GM19025 (cell line): ENCODE results near the gene SLIT1.
"Not testable (repeated sequence)": the region's sequence is repeated elsewhere in the genome, so short reads cannot be mapped to it uniquely, and the experiment has no call there.

Source experiments
- ATAC-seq: cut with Tn5 transposase; IDR thresholded peaks from one replicate; pipeline ENCODE4 v1.9.1; 2021; ENCODE audit warnings: mild to moderate bottlenecking, low read depth, moderate library complexity; ENCODE audit not compliant: unreplicated experiment

The SLIT1 gene

GRCh38 chr10:97090035-97090434 lies 95.7 kb downstream of the SLIT1 start:
- no peak for ATAC-seq

DNA sequence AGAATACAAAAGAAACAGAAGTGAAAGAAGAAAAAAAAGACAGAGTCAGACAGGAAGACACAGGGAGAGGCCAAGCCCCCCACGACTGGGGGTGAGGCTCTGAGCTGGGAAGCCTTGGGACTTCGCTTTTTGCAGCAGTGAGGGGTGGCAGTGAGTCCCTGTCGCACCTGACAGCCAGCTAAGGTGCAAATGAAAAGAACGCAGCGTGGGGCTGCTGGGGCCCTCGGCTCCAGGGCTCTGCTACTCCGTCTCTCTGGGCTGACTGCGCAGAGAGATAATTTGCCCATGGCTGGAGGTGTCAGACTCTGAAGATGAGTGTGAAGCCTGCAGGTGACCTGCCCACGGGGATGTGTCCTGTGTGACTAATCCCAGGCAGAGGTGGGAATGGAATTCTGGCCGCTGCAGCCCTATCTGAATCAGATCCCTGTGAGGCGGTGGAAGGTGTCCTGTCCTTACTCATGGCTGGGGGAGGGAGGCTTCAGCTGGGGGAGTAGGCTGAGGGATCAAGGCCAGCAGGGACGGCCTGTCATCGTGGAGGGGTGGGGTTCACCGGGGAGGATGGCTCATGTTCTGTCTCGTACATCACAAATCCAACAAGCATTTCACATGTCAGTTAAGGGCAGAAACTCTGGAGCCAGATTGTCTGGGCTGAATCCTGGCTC lies 96.4 kb downstream of the SLIT1 start:
- ATAC-seq, result no peak

GRCh38 chr10:97087296-97087695 lies 98.5 kb downstream of the SLIT1 start:
- no peak for ATAC-seq

DNA sequence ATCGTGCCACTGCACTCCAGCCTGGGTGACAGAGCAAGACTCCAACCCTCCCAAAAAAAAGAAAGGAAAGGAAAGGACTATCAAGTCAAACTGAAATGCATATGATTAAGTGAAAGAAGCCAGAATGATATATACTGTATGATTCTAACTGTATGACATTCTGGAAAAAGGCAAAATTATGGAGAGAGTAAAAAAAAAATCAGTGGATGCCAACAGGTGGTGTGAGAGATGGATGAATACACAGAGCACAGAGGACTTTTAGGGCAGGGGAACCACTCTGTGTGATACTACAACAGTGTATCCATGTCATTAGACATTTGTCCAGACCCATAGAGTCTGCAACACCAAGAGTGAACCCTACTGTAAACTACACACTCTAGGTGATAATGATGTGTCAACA lies 99.2 kb downstream of the SLIT1 start:
- ATAC-seq, result no peak

GRCh38 chr10:97083228-97083829 lies 102.4 kb downstream of the SLIT1 start:
- no peak for ATAC-seq

DNA sequence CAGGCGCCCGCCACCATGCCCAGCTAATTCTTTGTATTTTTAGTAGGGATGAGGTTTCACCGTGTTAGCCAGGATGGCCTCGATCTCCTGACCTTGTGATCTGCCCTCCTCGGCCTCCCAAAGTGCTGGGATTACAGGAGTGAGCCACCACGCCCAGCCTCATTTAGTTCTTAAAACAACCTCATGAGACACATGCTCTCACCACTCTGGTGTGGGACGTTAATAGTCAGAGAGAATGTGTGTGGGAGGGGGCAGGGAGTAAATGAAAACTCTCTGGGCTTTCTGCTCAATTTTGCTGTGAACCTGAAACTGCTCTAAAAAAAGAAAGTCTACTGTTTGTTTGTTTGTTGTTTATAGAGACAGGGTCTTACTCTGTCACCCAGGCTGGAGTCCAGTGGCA lies 103.2 kb downstream of the SLIT1 start:
- ATAC-seq, result not testable (repeated sequence)

- no peak for ATAC-seq
Measured at GRCh38 chr10:97081621-97082235, 104.0 kb downstream of the SLIT1 start.

- no peak for ATAC-seq
Measured at GRCh38 chr10:97080051-97080776, 105.5 kb downstream of the SLIT1 start.

DNA sequence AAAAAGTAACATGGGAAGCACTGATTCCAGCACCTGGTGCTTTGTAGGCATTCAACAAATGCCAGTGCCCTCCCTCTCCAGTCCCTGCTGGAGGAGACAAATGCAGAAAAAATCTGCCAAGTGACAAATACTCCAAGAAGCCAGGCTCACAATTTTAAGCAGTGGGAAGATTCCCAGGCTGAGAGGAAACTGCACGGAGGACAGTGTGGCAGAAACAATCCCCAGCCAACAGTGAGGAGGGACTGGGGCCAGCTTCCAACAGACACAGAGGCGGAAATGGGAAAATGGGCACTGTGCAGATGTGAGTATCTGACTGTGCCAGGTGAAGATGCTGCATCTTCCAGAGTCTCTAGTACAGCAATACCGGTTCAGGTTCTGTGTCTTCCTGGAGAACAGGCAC lies 106.3 kb downstream of the SLIT1 start:
- ATAC-seq, result no peak

DNA sequence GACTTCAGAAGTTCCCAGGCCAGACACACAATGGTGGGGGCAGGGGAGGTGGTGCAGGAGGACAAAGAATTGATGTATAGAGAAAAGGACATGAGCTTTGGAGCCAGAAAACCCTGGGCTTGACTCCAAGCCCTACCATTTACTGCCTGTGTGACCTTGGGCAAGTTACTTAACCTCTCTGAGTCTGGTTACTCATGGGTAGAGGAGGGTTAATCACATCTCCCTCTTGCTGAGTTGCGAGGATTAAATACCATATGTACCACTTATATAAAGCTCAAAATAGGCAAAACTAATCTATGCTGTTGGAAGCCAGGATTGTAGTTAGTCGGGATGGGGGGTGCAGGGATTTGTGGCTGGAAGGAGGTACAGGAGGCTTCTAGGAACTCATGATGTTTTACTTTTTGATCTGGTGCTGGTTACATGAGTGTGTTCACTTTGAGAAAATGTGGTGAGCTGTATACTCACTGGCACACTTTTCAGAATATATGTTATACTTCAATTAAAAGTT lies 106.8 kb downstream of the SLIT1 start:
- no peak for ATAC-seq

GRCh38 chr10:97078261-97078937 lies 107.4 kb downstream of the SLIT1 start:
- no peak for ATAC-seq

- no peak for ATAC-seq
Measured at GRCh38 chr10:97076781-97077180, 109.0 kb downstream of the SLIT1 start.

- no peak for ATAC-seq
Measured at GRCh38 chr10:97075961-97076525, 109.7 kb downstream of the SLIT1 start.

GRCh38 chr10:97075421-97075820 lies 110.3 kb downstream of the SLIT1 start:
- no peak for ATAC-seq

DNA sequence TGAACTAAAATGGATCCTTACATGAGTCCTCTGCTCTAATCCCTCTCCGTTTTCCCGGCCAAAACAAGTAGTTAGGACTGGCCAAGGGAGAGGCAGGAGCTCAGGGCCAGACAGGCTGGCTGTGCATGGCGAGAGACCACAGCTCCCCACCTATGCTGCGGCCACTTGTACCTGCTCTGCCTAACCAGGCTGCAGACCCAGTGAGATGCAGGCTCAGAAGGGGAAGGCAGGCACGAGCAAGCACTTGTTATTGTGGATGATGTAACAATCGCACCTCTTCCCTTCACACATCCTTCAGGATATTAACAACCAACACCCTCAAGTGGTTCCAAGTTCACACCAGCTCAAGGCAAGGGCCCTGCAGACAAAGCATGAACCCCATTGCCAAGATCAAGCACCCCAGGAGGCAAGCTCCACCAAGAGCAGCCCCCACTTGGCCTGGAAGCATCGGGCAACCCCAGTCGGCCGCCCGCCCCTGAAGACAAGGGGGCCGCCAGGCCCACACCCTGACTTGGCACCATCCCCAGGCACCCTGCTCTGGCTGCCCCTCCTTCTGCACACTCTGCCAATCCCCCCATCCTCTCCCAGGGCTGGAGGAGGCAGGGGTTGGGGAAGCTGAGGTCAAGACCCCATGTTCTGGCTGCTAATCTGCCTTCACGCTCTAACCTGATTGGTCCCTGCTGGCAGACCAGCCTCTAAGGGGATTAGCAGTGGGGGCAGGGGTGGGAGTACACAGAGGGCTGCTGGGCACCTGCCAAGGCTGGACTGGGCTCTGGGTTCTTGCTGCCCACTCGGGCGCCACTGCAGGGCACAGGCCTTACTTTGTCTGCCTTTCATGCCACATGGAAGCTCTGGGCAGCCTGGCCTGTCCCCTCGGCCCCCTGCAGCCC lies 111.3 kb downstream of the SLIT1 start:
- ATAC-seq, result no peak

- ATAC-seq, result no peak
Measured at GRCh38 chr10:97072851-97073665, 112.7 kb downstream of the SLIT1 start.

GRCh38 chr10:97071496-97071895 lies 114.3 kb downstream of the SLIT1 start:
- ATAC-seq, result no peak

DNA sequence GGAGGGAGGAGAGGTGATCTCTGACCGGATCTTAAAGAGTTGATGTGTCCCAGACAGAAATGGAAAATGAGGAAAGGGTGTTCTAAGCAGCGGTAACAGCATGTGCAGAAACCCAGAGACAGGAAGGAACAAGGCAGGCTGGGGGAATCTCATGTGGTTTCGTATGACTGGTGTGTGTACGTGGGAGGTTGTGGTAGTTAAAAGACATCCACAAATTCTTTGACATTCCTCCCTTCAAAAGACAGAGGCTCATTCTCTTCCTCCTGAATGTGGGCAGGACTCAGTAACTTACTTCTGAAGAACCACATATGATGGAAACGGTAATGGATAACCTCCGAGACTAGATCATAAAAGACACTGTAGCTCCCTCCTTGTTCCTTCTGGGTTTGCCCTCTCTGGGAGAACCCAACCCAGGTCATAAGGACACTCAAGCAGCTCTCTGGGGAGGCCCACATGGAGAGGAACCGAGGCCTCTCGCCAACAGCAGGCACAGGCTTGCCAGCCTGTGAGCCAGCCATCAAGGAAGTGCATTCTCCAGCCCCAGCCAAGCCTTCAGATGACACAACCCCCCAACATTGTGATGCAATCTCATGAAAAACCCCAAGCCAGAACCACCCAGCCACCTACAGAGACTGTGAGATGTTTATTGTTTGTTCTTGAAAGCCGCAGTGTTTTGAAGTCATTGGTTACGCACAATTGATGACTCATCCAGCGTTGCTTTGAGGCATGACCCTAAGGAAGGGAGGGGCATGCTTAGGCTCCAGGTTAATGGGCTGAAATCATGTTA lies 116.0 kb downstream of the SLIT1 start:
- no peak for ATAC-seq
